GM06990 (cell line): Measurements from ENCODE around the gene EPHB1.

Experiments used
- DNase-seq: peaks from one replicate; pipeline ENCODE4 v3.0.0-alpha.2; 2011; ENCODE audit not compliant: insufficient read length; ENCODE audit errors: extremely low read depth
- H3K27me3 ChIP-seq: replicated peaks from 2 replicates; pipeline ENCODE4 v1.6.0; 2011; ENCODE audit warnings: low read length; ENCODE audit not compliant: control insufficient read depth, insufficient read depth
- H3K36me3 ChIP-seq: 2 replicates; pipeline ENCODE4 v1.5.1; 2011; ENCODE audit warnings: low read length; ENCODE audit not compliant: control insufficient read depth, insufficient read depth
- H3K4me3 ChIP-seq: replicated peaks from 2 replicates; pipeline ENCODE4 v1.5.1; 2011; ENCODE audit warnings: low read depth, mild to moderate bottlenecking, control low read depth, low read length
- CTCF ChIP-seq: IDR thresholded peaks from 2 replicates; pipeline ENCODE4 v1.5.1; 2011; ENCODE audit warnings: low read length, control low read depth, mild to moderate bottlenecking, inconsistent platforms; ENCODE audit not compliant: insufficient read depth, poor library complexity, severe bottlenecking

EPHB1 gene

GRCh38 chr3:134796281-134797056 lies 1.4 kb downstream of the EPHB1 start:
- Histone ChIP-seq H3K27me3 (no peaks in the 10 kb centered on the region; the same call in 1 of the 2 replicates), H3K4me3 (peak overlapping the region; percentile 62), H3K36me3 (no peaks in the 10 kb centered on the region)
- no peak for TF ChIP-seq CTCF
- DNase-seq, result peak; percentile 18

GRCh38 chr3:134797057-134797740 lies 2.1 kb downstream of the EPHB1 start:
- Histone ChIP-seq H3K4me3 (no peak overlapping the region), H3K27me3 (no peaks in the 10 kb centered on the region; the same call in 1 of the 2 replicates), H3K36me3 (no peaks in the 10 kb centered on the region)
- no peak for DNase-seq
- no peak for TF ChIP-seq CTCF

- Histone ChIP-seq H3K4me3 (no peak overlapping the region), H3K27me3 (no peaks in the 10 kb centered on the region; the same call in 1 of the 2 replicates), H3K36me3 (no peaks in the 10 kb centered on the region)
- TF ChIP-seq CTCF, result no peak
- DNase-seq, result no peak
Measured at GRCh38 chr3:134797741-134798451, 2.8 kb downstream of the EPHB1 start.

- Histone ChIP-seq H3K36me3 (no peaks in the 10 kb centered on the region), H3K27me3 (no peaks in the 10 kb centered on the region; the same call in 1 of the 2 replicates), H3K4me3 (no peak overlapping the region)
- TF ChIP-seq CTCF, result no peak
- no peak for DNase-seq
Measured at GRCh38 chr3:134798681-134799311, 3.7 kb downstream of the EPHB1 start.

GRCh38 chr3:134799393-134799792 lies 4.3 kb downstream of the EPHB1 start:
- DNase-seq, result no peak
- TF ChIP-seq CTCF, result no peak
- H3K4me3 ChIP-seq, result no peak overlapping the region
- no peaks in the 10 kb centered on the region for H3K36me3 ChIP-seq
- no peaks in the 10 kb centered on the region; the same call in 1 of the 2 replicates for H3K27me3 ChIP-seq
